NCI-H526 treated with DMSO at 0.1 percent for 48 hours (cell line): ENCODE measurements around the gene ARID4B.
"Not testable (repeated sequence)": the region's sequence is repeated elsewhere in the genome, so short reads cannot be mapped to it uniquely, and the experiment has no call there.

Source experiments
- DNase-seq: peaks from one replicate; lab custom pipeline; 2025; lab: John Stamatoyannopoulos, UW

Gene ARID4B

DNA sequence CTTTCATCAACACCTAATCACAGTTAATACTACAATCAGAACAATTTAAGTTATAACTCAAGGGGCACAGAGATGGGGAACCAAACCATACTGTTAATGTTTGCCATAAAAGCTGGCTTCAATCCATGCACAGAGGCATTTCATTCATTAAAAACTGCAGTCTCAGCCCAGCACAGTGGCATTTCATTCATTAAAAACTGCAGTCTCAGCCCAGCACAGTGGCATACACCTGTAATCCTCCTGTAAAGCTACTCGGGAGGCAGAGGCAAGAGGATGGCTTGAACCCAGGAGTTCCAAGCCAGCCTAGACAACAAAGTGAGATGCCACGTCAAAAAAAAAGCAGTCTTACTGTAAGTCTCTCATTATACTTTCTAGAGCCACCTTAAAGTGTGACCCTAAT lies 29.2 kb downstream of the ARID4B start:
- no peak for DNase-seq

GRCh38 chr1:235297579-235297978 lies 30.4 kb downstream of the ARID4B start:
- DNase-seq = no peak

GRCh38 chr1:235296729-235297128 lies 31.2 kb downstream of the ARID4B start:
- no peak for DNase-seq

GRCh38 chr1:235295902-235296350 lies 32.1 kb downstream of the ARID4B start:
- no peak for DNase-seq

- DNase-seq = no peak
Measured at GRCh38 chr1:235293322-235293942, 34.5 kb downstream of the ARID4B start.

DNA sequence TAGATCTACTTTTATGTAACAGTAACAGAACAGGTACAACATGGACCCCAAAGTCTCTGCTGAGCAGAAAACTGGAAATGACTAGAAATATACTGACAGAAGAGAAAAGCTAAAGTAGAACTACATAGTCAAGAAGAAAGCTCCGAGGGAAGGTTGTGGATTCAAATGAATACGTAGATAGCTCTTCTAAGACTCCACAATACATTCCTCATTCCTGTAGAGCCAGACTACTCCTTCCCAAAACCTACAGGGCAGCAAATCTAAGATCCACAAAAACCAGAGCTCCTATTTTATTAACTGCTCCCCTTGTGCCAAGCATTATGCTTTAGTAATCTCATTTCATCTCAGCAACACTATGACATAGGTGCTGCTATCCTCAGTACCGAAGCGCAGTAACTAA lies 35.2 kb downstream of the ARID4B start:
- no peak for DNase-seq

- DNase-seq = no peak
Measured at GRCh38 chr1:235291599-235292091, 36.3 kb downstream of the ARID4B start.

DNA sequence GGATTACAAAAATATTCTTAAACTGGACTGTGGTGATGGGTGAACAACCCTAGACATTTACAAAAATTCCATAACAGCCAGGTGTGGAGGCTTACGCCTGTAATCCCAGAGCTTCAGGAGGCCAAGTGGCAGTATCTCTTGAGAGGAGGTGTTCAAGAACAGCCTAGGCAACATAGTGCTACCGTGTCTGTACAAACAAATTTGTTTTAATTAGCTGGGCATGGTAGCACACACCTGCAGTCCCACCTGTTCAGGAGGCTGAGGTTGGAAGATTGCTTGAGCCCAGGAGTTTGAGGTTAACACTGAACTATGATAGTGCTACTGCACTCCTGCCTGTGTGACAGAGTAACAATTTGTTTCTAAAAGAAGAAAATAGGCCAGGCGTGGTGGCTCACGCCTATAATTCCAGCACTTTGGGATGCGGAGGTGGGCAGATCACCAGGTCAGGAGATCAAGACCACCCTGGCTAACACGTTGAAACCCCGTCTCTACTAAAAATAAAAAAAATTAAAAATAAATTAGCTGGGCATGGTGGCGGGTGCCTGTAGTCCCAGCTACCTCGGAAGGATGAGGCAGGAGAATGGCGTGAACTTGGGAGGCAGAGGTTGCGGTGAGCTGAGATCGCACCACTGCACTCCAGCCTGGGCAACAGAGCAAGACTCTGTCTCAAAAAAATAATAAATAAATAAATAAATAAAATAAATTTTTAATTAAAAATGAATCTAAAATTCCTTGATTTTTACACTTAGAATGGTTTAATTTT lies 37.1 kb downstream of the ARID4B start:
- no peak for DNase-seq

GRCh38 chr1:235289859-235290739 lies 37.9 kb downstream of the ARID4B start:
- DNase-seq = no peak

DNA sequence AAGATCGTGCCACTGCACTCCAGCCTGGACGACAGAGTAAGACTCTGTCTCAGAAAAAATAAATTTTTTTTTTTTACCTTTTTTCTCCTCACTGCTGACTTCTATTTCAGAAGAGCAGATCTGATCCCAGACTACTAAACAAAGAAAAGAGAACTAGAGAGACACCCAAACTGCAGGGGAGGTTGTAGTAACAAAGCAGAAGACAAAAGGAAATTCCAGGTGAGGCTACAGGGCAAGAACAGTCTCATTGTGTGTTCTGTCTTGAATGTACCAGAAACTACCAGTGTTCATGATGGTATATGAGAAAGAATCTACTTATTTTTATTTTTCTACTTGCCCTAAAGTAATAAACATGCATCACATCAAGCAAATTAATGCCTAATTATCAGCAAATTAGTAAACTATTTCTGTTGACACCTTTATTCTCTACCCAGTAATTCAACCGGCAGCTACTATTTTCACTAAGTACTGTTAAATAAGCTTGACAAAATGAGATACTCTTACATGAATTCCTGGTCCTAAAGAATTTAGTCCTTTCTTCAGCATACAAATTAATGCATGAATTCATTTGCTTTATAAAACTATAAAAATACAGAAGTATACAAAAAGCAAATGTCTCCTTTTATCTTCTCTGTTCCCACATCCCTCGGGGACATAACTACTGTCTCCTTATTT lies 40.6 kb downstream of the ARID4B start:
- DNase-seq = no peak

GRCh38 chr1:235286667-235287066 lies 41.3 kb downstream of the ARID4B start:
- DNase-seq = no peak

DNA sequence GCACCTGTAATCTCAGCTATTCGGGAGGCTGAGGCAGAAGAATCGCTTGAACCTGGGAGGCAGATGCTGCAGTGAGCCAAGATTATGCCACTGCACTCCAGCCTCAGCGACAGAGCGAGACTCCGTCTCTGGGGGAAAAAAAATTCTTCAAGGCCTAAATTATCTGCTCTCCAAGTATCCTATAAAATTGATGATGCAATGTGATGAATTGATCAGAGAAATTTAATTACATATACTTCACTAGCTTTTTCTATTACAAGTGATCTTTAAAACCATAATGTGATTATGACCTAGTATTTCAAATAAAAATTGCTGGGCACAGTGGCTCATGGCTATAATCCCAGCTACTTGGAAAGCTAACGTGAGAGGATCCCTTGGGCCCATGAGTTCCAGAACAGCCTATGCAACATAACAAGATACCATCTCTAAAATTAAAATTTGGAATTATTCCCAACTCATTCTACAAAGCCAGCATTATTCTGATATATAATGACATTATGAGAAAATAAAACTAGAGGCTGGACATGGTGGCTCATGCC lies 43.7 kb downstream of the ARID4B start:
- no peak for DNase-seq

GRCh38 chr1:235283636-235284035 lies 44.3 kb downstream of the ARID4B start:
- not testable (repeated sequence) for DNase-seq

GRCh38 chr1:235280467-235280866 lies 47.5 kb downstream of the ARID4B start:
- no peak for DNase-seq

DNA sequence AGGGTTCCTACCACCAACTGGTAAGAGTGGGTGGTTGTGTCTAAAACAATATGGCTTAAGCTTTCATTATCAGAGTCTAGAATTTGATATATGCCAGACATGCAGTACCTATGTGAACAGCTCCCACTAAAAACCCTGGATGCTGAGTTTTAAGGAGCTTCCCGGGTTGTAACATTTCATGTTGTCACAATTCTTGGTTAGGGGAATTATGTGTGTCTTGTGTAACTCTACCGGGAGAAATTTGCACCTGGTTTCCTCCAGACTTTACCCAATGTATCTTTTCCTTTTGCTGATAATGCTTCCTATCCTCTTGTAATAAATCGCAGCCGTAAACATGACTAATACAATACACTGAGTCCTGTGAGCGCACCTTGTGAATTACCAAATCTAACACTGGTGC lies 48.3 kb downstream of the ARID4B start:
- DNase-seq = no peak

- DNase-seq = no peak
Measured at GRCh38 chr1:235278915-235279292, 49.1 kb downstream of the ARID4B start.

DNA sequence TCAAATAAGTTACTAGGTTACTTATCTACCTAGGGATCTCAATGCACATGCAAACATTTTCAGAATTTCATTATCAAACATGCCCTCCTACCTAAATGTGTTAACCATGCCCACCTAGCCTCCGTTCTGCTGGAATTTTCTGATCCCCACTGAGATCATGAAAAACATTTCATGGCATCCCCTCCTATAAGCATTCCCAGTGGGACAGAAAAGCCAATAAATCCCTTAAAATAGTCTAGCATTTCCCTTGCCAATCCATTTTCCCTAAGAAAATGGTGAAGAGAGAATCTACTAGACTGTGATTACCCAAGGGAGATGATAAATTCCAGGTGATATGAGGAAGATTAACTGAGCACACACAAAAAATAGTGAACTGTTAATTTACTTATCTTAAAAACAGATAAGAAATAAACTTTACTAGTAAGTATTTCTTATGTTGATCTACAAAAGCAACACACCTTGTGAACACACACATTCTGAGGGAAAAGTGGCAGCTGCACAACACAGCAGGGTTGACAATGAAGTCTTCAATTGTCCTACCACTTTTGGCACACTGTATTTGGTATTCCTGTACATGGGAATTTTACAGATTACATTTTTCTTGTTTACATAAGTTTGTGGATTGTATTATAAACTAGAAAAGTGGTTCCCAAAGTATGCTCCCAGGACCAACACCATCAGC lies 49.6 kb downstream of the ARID4B start:
- no peak for DNase-seq

DNA sequence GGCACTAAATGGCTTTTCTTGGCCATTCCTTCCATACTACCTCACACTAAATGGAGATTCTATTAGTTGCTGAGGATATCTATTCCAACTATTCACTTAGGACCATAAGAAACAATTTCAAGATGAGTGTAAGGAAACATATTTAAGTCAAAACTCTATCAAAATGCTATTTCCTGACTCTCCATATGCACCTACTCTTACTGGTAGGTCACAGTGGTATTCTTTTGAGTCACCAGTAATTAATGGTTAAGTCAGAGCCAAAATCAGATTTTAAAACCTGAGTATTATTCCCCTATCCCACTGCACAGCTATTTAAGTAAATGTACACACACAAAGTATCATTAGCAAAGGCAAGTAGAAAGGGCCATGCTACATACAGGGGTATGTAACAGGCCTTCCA lies 50.3 kb downstream of the ARID4B start:
- no peak for DNase-seq

GRCh38 chr1:235275836-235276235 lies 52.1 kb downstream of the ARID4B start:
- DNase-seq = no peak

- no peak for DNase-seq
Measured at GRCh38 chr1:235275223-235275622, 52.8 kb downstream of the ARID4B start.

DNA sequence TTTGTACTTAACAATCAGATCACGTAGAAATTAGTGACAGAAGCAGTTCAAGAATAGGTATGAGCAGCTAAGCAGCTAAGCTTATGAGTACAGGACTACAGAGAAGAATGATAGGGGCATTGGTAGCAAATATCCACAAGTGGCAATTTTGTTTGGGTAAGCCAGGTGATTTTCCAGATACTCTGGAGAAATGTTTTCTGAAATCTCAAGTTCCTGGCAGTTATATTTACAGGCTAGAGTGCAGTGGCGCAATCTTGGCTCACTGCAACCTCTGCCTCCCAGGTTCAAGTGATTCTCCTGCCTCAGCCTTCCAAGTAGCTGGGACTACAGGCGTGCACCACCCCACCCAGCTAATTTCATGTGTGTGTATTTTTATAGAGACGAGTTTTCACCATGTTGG lies 55.1 kb downstream of the ARID4B start:
- no peak for DNase-seq
